Stimulated activated naive CD4-positive, alpha-beta T cell treated with Interleukin-2 at 50 U/mL for 16 hours (primary cell): ENCODE measurements around the gene ARHGAP29.

ENCODE experiments used
- DNase-seq: peaks from one replicate; lab custom pipeline; 2025; lab: John Stamatoyannopoulos, UW

Gene ARHGAP29

GRCh38 chr1:94237291-94238226 is at the start of gene ARHGAP29:
Gene ARHGAP29 (minus strand): TSS chr1:94237584. CDS start chr1:94231611, 5,973 bp downstream.
- DNase-seq = no peak

GRCh38 chr1:94286864-94287437 is 49.6 kb upstream of the ARHGAP29 start:
- no peak for DNase-seq

- no peak for DNase-seq
Observed at GRCh38 chr1:94285031-94285654, 47.8 kb upstream of the ARHGAP29 start.

GRCh38 chr1:94284476-94284875 is 47.1 kb upstream of the ARHGAP29 start:
- DNase-seq = no peak

- no peak for DNase-seq
Observed at GRCh38 chr1:94283462-94283861, 46.1 kb upstream of the ARHGAP29 start.

- DNase-seq = no peak
Observed at GRCh38 chr1:94282143-94282711, 44.8 kb upstream of the ARHGAP29 start.

GRCh38 chr1:94281361-94282142 is 44.2 kb upstream of the ARHGAP29 start:
- DNase-seq = no peak

- no peak for DNase-seq
Observed at GRCh38 chr1:94280541-94280940, 43.2 kb upstream of the ARHGAP29 start.

GRCh38 chr1:94279462-94279861 is 42.1 kb upstream of the ARHGAP29 start:
- DNase-seq = no peak

GRCh38 chr1:94279038-94279437 is 41.7 kb upstream of the ARHGAP29 start:
- DNase-seq = no peak

GRCh38 chr1:94276988-94277434 is 39.6 kb upstream of the ARHGAP29 start:
- DNase-seq = no peak

GRCh38 chr1:94275083-94275482 is 37.7 kb upstream of the ARHGAP29 start:
- DNase-seq = no peak

- DNase-seq = no peak
Observed at GRCh38 chr1:94274561-94274960, 37.2 kb upstream of the ARHGAP29 start.

- DNase-seq = no peak
Observed at GRCh38 chr1:94273111-94273510, 35.7 kb upstream of the ARHGAP29 start.

- no peak for DNase-seq
Observed at GRCh38 chr1:94272388-94272787, 35.0 kb upstream of the ARHGAP29 start.

- no peak for DNase-seq
Observed at GRCh38 chr1:94271373-94271772, 34.0 kb upstream of the ARHGAP29 start.

GRCh38 chr1:94270801-94271203 is 33.4 kb upstream of the ARHGAP29 start:
- no peak for DNase-seq

GRCh38 chr1:94269921-94270320 is 32.5 kb upstream of the ARHGAP29 start:
- no peak for DNase-seq

- DNase-seq = no peak
Observed at GRCh38 chr1:94265906-94266305, 28.5 kb upstream of the ARHGAP29 start.

- DNase-seq = no peak
Observed at GRCh38 chr1:94265011-94265422, 27.6 kb upstream of the ARHGAP29 start.

GRCh38 chr1:94260635-94261387 is 23.4 kb upstream of the ARHGAP29 start:
- no peak for DNase-seq
